Astrocyte of the cerebellum (primary cell): ENCODE results near the gene TAF11L2.
"Not testable (repeated sequence)": the region's sequence is repeated elsewhere in the genome, so short reads cannot be mapped to it uniquely, and the experiment has no call there.

ENCODE experiments used
- DNase-seq: peaks from one replicate; pipeline ENCODE4 v3.0.0-alpha.2; 2011; ENCODE audit warnings: low read depth
- H3K4me3 ChIP-seq: 2 replicates; pipeline ENCODE4 v1.5.1; 2011; ENCODE audit warnings: mild to moderate bottlenecking, low read depth, low read length, moderate library complexity
- CTCF ChIP-seq: IDR thresholded peaks from 2 replicates; pipeline ENCODE4 v1.5.1; 2012; ENCODE audit warnings: low read length, low read depth, moderate library complexity, mild to moderate bottlenecking; ENCODE audit errors: missing control alignments
- in situ Hi-C: cut with HindIII; loops from 2 replicates; pipeline ENCODE4 v1.10.0; 2017; ENCODE audit warnings: low sequenced_read_pairs

Gene TAF11L2

GRCh38 chr5:17477043-17477442 is 21.0 kb upstream of the TAF11L2 start:
- in situ Hi-C loops, result no loop called here

GRCh38 chr5:17477573-17478265 is 20.3 kb upstream of the TAF11L2 start:
- DNase-seq, result no peak
- in situ Hi-C loops, result no loop called here
- TF ChIP-seq CTCF, result no peak
- H3K4me3 ChIP-seq, result no peak overlapping the region

More at GRCh38 chr5:17477043-17477442, 21.0 kb upstream of the TAF11L2 start:
- TF ChIP-seq CTCF, result no peak
- no peak overlapping the region for H3K4me3 ChIP-seq
- DNase-seq, result no peak

GRCh38 chr5:17481378-17481777 is 16.7 kb upstream of the TAF11L2 start:
- no peak overlapping the region for H3K4me3 ChIP-seq
- in situ Hi-C loops, result no loop called here
- no peak for TF ChIP-seq CTCF
- DNase-seq, result no peak

GRCh38 chr5:17482790-17483189 is 15.2 kb upstream of the TAF11L2 start:
- in situ Hi-C loops, result no loop called here
- no peak for TF ChIP-seq CTCF
- H3K4me3 ChIP-seq, result no peak overlapping the region
- DNase-seq, result no peak

- in situ Hi-C loops, H3K4me3 ChIP-seq, DNase-seq: not testable (repeated sequence)
Measured at GRCh38 chr5:17486464-17487173, 11.4 kb upstream of the TAF11L2 start.

GRCh38 chr5:17487174-17487512 is 10.9 kb upstream of the TAF11L2 start:
- TF ChIP-seq CTCF, result no peak
- in situ Hi-C loops, result no loop called here
- no peak overlapping the region for H3K4me3 ChIP-seq
- DNase-seq, result no peak

GRCh38 chr5:17491257-17491656 is 6.8 kb upstream of the TAF11L2 start:
- DNase-seq, in situ Hi-C loops, H3K4me3 ChIP-seq: not testable (repeated sequence)
